ENCODE data around the gene WDTC1.
"Not testable (repeated sequence)": the region's sequence is repeated elsewhere in the genome, so short reads cannot be mapped to it uniquely, and the experiment has no call there.

Gene WDTC1

GRCh38 chr1:27285274-27285660 is 50.8 kb downstream of the WDTC1 start:
- no peak for DNase-seq (ENCODE audit: low spot score)
- TF ChIP-seq CTCF (IDR thresholded peaks at IDR 0.05; ENCODE audit: extremely low read depth, missing control alignments): no peak

DNA sequence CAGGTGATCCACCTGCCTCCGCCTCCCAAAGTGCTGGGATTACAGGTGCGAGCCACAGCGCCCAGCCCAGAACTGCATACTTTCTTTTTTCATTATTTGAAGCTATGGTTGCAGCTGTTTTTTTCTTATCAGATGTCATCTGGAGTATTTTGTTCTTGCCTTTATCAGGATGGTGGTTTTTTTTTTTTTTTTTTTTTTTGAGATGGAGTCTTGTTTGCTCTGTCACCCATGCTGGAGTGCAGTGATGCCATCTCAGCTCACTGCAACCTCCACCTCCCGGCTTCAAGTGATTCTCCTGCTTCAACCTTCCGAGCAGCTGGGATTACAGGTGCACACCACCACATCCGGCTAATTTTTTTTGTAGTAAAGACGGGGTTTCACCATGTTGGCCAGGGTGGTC is 51.4 kb downstream of the WDTC1 start:
- not testable (repeated sequence) for DNase-seq (ENCODE audit: low spot score)

GRCh38 chr1:27289125-27289524 is 54.7 kb downstream of the WDTC1 start:
- not testable (repeated sequence) for DNase-seq (ENCODE audit: low spot score)

DNA sequence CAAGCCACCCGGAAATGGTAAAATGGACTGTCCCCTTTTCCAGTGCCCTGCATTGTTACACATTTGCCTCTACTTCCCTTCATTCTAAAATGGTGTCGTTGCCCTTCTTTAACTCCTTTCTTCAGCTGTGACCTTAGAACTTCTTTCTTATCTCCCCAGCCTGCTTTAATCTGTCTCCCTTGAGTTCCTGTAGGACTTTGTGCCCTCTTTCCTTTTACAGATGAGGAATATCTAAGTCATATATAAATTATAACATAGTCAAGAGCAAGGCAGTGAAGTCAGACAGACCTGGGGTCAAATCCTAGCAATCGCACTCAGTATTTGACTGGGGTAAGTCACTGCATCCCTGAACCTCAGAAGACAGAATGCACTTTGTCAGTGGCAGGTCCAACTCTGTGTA is 56.1 kb downstream of the WDTC1 start:
- DNase-seq (ENCODE audit: low spot score): no peak
- TF ChIP-seq CTCF (IDR thresholded peaks at IDR 0.05; ENCODE audit: extremely low read depth, missing control alignments): no peak

DNA sequence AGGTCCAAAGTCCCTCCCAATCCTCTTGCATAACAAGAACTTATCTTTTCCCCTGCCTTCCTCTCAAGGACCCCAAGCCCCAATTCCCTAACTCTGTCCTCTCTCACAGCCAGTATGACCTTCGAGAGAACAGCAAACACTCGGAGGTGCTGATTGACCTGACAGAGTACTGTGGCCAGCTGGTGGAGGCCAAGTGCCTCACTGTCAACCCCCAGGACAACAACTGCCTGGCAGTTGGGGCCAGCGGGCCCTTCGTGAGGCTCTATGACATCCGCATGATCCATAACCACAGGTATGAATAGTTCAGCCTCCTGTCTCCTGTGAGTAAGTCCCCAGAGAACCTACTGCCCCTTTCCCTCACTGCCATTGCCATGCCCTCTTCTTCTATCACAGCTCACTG is 57.7 kb downstream of the WDTC1 start:
- TF ChIP-seq CTCF (IDR thresholded peaks at IDR 0.05; ENCODE audit: extremely low read depth, missing control alignments): no peak
- no peak for DNase-seq (ENCODE audit: low spot score)

DNA sequence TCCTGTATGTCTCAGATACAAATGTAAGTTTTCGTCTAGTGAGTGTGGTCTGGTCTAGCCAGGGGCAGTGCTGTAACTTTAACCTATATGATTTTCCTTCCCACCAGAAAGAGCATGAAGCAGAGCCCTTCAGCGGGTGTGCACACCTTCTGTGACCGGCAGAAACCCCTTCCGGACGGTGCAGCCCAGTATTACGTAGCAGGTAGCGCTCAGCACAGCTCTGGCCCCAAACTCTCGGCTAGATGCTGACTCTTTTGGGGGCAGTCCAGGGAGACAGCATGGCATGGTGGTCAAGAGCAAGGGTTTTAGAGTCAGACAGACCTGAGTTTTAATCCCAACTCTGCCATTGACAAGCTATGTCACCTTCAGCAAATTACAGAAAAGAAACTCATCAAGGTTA is 59.5 kb downstream of the WDTC1 start:
- no peak for TF ChIP-seq CTCF (IDR thresholded peaks at IDR 0.05; ENCODE audit: extremely low read depth, missing control alignments)
- no peak for DNase-seq (ENCODE audit: low spot score)

GRCh38 chr1:27296773-27297291 is 62.4 kb downstream of the WDTC1 start:
- TF ChIP-seq CTCF (IDR thresholded peaks at IDR 0.05; ENCODE audit: extremely low read depth, missing control alignments): peak; percentile 74
- DNase-seq (ENCODE audit: low spot score): peak; percentile 75

DNA sequence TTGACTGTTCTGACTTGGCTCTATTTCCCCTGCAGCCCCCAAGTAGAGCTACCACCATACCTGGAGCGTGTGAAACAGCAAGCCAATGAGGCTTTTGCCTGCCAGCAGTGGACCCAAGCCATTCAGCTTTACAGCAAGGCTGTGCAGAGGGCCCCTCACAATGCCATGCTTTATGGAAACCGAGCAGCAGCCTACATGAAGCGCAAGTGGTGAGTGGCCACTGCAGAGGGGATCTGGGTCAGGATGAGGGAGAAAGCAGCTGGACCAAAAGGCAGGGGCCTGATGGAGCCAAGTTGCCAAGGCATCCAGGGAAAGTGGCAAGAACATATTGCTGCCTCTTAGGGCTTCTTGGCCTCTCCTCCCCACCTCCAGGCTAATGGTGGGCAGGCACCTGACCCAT is 63.5 kb downstream of the WDTC1 start:
- no peak for DNase-seq (ENCODE audit: low spot score)
- no peak for TF ChIP-seq CTCF (IDR thresholded peaks at IDR 0.05; ENCODE audit: extremely low read depth, missing control alignments)
